Astrocyte (in vitro differentiated cells and primary cell): ENCODE measurements around the gene GRM5. TPM values are rescaled to one million over a fixed set of nuclear protein-coding genes. Genes with fewer than 3 reads are reported as not detected.

Experiments used
- DNase-seq: peaks from one replicate; pipeline ENCODE4 v3.0.0-alpha.2; 2010; ENCODE audit warnings: low read depth
- FAIRE-seq: peaks from 2 replicates; lab custom pipeline; 2011; peaks lifted over from hg19 to GRCh38; lab: Jason Lieb, UNC
- H2AFZ ChIP-seq: 2 replicates; pipeline ENCODE4 v1.6.0; 2012; ENCODE audit warnings: low read depth, low read length, inconsistent platforms
- H3K27ac ChIP-seq: 2 replicates; pipeline ENCODE4 v1.5.1; 2011; ENCODE audit warnings: low read depth, low read length, inconsistent platforms
- H3K27me3 ChIP-seq: 2 replicates; pipeline ENCODE4 v1.6.0; 2011; ENCODE audit warnings: low read length, inconsistent platforms; ENCODE audit not compliant: insufficient read depth
- H3K36me3 ChIP-seq: 2 replicates; pipeline ENCODE4 v1.5.1; 2011; ENCODE audit warnings: low read length, inconsistent platforms; ENCODE audit not compliant: insufficient read depth
- H3K4me1 ChIP-seq: 2 replicates; pipeline ENCODE4 v1.5.1; 2011; ENCODE audit warnings: low read length, inconsistent platforms; ENCODE audit not compliant: insufficient read depth
- H3K4me2 ChIP-seq: 2 replicates; pipeline ENCODE4 v1.6.0; 2012; ENCODE audit warnings: low read length, inconsistent platforms
- H3K4me3 ChIP-seq: 2 replicates; pipeline ENCODE4 v1.5.1; 2011; ENCODE audit warnings: low read depth, mild to moderate bottlenecking, low read length, inconsistent platforms; ENCODE audit not compliant: insufficient read depth
- H3K79me2 ChIP-seq: 2 replicates; pipeline ENCODE4 v1.6.0; 2012; ENCODE audit warnings: mild to moderate bottlenecking, low read length, inconsistent platforms; ENCODE audit not compliant: insufficient read depth
- H3K9ac ChIP-seq: 2 replicates; pipeline ENCODE4 v1.6.0; 2012; ENCODE audit warnings: mild to moderate bottlenecking, low read length, inconsistent platforms
- H3K9me3 ChIP-seq: 2 replicates; pipeline ENCODE4 v1.5.1; 2012; ENCODE audit warnings: low read depth, mild to moderate bottlenecking, low read length, inconsistent platforms; ENCODE audit not compliant: insufficient read depth
- H4K20me1 ChIP-seq: 2 replicates; pipeline ENCODE4 v1.6.0; 2012; ENCODE audit warnings: low read length, inconsistent platforms; ENCODE audit not compliant: insufficient read depth
- H3K27ac Mint-ChIP-seq: one replicate; pipeline ENCODE4 v1.8.0; 2021; ENCODE audit warnings: mild to moderate bottlenecking, mixed read lengths; ENCODE audit not compliant: unreplicated experiment
- H3K27me3 Mint-ChIP-seq: one replicate; pipeline ENCODE4 v1.8.0; 2021; ENCODE audit warnings: low read depth, mixed read lengths; ENCODE audit not compliant: unreplicated experiment
- H3K36me3 Mint-ChIP-seq: one replicate; pipeline ENCODE4 v1.8.0; 2021; ENCODE audit warnings: low read depth, mixed read lengths; ENCODE audit not compliant: unreplicated experiment
- H3K4me1 Mint-ChIP-seq: one replicate; pipeline ENCODE4 v1.8.0; 2021; ENCODE audit warnings: low read depth, mixed read lengths; ENCODE audit not compliant: unreplicated experiment
- H3K4me3 Mint-ChIP-seq: one replicate; pipeline ENCODE4 v1.8.0; 2021; ENCODE audit warnings: mild to moderate bottlenecking, moderate library complexity, mixed read lengths; ENCODE audit not compliant: unreplicated experiment
- H3K9me3 Mint-ChIP-seq: one replicate; pipeline ENCODE4 v1.8.0; 2021; ENCODE audit warnings: mild to moderate bottlenecking, mixed read lengths; ENCODE audit not compliant: unreplicated experiment
- EZH2 ChIP-seq: IDR thresholded peaks from 2 replicates; pipeline ENCODE4 v1.6.1; 2012; ENCODE audit warnings: mild to moderate bottlenecking, low read length, inconsistent platforms; ENCODE audit not compliant: insufficient read depth
- total RNA-seq: library from RNA; stranded (reverse); gene quantifications from 2 replicates; pipeline ENCODE4 v1.2.1, GENCODE V29; 2021
- TF ChIP-seq, protein P1 (sequence below): IDR thresholded peaks from 2 replicates; pipeline ENCODE4 v1.5.1; 2011; ENCODE audit warnings: low read depth, mild to moderate bottlenecking, inconsistent platforms, low read length, moderate library complexity; ENCODE audit not compliant: insufficient read depth

The GRM5 gene
- total RNA-seq, 1 donor from 2014 or later, result 0.30 TPM

DNA sequence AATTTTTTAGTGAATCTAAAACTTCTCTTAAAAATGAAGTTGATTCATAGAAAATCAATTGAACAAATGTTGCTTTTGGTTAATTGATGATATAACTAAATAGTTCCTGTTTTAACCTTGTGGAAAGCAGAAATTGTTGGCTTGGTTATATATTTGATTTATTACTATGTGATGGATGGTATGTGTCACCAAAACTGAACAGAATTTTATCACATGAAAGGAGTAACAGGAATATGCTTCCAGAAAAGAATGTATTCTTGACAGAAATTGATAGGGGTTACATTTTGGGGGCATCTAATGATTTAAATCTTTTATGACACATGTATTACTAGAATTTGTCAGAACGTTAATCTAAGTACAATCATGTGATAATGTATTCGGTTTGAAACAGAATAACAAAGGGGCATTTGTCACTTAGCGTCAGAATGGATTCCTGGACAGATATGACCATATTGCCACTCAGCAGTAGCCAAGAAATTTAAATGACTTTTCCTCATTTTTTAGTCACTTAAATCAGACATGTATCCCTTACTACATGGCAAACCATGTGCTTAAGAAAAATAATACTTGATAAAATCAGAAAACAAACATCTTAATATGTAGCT, 295.2 kb downstream of the GRM5 start:
- H3K27me3 ChIP-seq, result no peaks in the 10 kb centered on the region
- no peaks in the 10 kb centered on the region for H4K20me1 ChIP-seq
- Mint-ChIP-seq H3K36me3 (no peaks in the 10 kb centered on the region), H3K27ac (no peak overlapping the region), H3K9me3 (peaks cover 3% of the 10 kb centered on the region), H3K4me3 (no peak overlapping the region), H3K27me3 (no peaks in the 10 kb centered on the region), H3K4me1 (no peaks in the 10 kb centered on the region)
- no peak for FAIRE-seq
- no peaks in the 10 kb centered on the region for H3K9me3 ChIP-seq
- H3K36me3 ChIP-seq, result no peaks in the 10 kb centered on the region
- no peaks in the 10 kb centered on the region for H3K79me2 ChIP-seq
- DNase-seq, result peak; percentile 23
- no peak overlapping the region for H3K4me3 ChIP-seq
- H3K27ac ChIP-seq, result no peak overlapping the region
- TF ChIP-seq, protein P1, sequence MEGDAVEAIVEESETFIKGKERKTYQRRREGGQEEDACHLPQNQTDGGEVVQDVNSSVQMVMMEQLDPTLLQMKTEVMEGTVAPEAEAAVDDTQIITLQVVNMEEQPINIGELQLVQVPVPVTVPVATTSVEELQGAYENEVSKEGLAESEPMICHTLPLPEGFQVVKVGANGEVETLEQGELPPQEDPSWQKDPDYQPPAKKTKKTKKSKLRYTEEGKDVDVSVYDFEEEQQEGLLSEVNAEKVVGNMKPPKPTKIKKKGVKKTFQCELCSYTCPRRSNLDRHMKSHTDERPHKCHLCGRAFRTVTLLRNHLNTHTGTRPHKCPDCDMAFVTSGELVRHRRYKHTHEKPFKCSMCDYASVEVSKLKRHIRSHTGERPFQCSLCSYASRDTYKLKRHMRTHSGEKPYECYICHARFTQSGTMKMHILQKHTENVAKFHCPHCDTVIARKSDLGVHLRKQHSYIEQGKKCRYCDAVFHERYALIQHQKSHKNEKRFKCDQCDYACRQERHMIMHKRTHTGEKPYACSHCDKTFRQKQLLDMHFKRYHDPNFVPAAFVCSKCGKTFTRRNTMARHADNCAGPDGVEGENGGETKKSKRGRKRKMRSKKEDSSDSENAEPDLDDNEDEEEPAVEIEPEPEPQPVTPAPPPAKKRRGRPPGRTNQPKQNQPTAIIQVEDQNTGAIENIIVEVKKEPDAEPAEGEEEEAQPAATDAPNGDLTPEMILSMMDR, result no peak
- no peak overlapping the region for H2AFZ ChIP-seq
- no peaks in the 10 kb centered on the region for H3K4me1 ChIP-seq
- no peak overlapping the region for H3K9ac ChIP-seq
- no peak overlapping the region for H3K4me2 ChIP-seq

DNA sequence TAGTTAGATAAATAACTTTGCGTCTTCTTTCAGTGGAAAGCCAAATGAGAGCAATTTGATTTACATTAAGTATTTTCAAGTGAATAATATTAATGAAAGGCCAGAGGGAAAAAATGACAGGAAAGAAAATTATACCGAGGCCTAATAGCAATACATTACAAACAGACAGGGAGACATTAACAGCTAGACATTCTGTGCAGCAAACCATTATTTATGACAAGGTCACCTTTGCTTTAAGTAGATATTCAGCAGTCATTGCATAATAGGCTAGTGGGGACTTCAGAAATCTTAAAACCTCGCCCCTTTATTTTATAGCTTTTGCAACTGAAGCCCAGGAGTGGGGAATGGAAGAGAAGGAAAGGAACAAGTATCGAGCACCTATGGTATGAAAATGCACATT, 321.6 kb downstream of the GRM5 start:
- no peak for DNase-seq
- H3K27me3 ChIP-seq, result no peaks in the 10 kb centered on the region
- H3K4me2 ChIP-seq, result no peak overlapping the region
- no peaks in the 10 kb centered on the region for H3K79me2 ChIP-seq
- Mint-ChIP-seq H3K4me1 (no peaks in the 10 kb centered on the region), H3K27me3 (no peaks in the 10 kb centered on the region), H3K36me3 (no peaks in the 10 kb centered on the region), H3K4me3 (no peak overlapping the region), H3K9me3 (no peaks in the 10 kb centered on the region), H3K27ac (no peak overlapping the region)
- H4K20me1 ChIP-seq, result no peaks in the 10 kb centered on the region
- no peaks in the 10 kb centered on the region for H3K4me1 ChIP-seq
- no peak overlapping the region for H2AFZ ChIP-seq
- H3K9ac ChIP-seq, result no peak overlapping the region
- no peak for FAIRE-seq
- no peak overlapping the region for H3K27ac ChIP-seq
- no peaks in the 10 kb centered on the region for H3K36me3 ChIP-seq
- H3K9me3 ChIP-seq, result no peaks in the 10 kb centered on the region
- no peak for TF ChIP-seq EZH2
- TF ChIP-seq, protein P1, result no peak
- no peak overlapping the region for H3K4me3 ChIP-seq

DNA sequence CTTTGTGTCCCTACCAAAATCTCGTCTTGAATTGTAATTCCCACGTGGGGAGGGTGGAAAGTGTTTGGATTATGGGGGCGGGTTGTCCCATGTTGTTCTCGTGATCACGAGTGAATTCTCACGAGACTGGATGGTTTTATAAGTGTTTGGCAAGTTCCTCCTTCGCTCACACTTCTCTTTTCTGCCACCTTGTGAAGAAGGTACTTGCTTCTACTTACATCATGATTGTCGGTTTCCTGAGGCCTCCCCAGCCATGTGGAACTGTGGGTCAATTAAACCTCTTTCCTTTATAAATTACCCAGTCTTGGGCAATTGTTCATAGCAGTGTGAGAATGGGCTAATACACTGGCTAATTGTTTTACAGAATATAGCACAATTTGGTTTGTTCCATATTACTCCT, 326.3 kb downstream of the GRM5 start:
- Histone ChIP-seq H3K4me2 (no peak overlapping the region), H3K27me3 (no peaks in the 10 kb centered on the region), H3K79me2 (no peaks in the 10 kb centered on the region), H3K4me3 (no peak overlapping the region), H4K20me1 (no peaks in the 10 kb centered on the region), H3K4me1 (no peaks in the 10 kb centered on the region), H3K9me3 (no peaks in the 10 kb centered on the region), H3K9ac (no peak overlapping the region), H3K27ac (no peak overlapping the region), H3K36me3 (no peaks in the 10 kb centered on the region), H2AFZ (no peak overlapping the region)
- Mint-ChIP-seq H3K4me1 (no peaks in the 10 kb centered on the region), H3K27me3 (no peaks in the 10 kb centered on the region), H3K4me3 (no peak overlapping the region), H3K36me3 (no peaks in the 10 kb centered on the region), H3K27ac (no peak overlapping the region), H3K9me3 (no peaks in the 10 kb centered on the region)
- DNase-seq (no peak), FAIRE-seq (no peak)
- no peak for TF ChIP-seq EZH2
- TF ChIP-seq, protein P1, result no peak
